HEK293 (cell line): Measurements from ENCODE around the gene KIF26B.

Experiments used
- BCL11A ChIP-seq: fragments of 450-650 bp; formaldehyde crosslinking; IDR thresholded peaks from 2 replicates; pipeline ENCODE4 v1.5.1; 2016; ENCODE audit warnings: low read depth, missing biosample characterization, missing genetic modification characterization
- GLIS1 ChIP-seq: fragments of 450-650 bp; formaldehyde crosslinking; IDR thresholded peaks from 2 replicates; pipeline ENCODE4 v1.5.1; 2016; ENCODE audit warnings: missing biosample characterization, missing genetic modification characterization
- KLF9 ChIP-seq: fragments of 450-650 bp; formaldehyde crosslinking; IDR thresholded peaks from 2 replicates; pipeline ENCODE4 v1.5.1; 2016; ENCODE audit warnings: missing biosample characterization, missing genetic modification characterization, low read depth
- ZBTB20 ChIP-seq: fragments of 450-650 bp; formaldehyde crosslinking; IDR thresholded peaks from 2 replicates; pipeline ENCODE4 v1.5.1; 2016; ENCODE audit warnings: missing biosample characterization, missing genetic modification characterization
- ZNF248 ChIP-seq: fragments of 450-650 bp; formaldehyde crosslinking; IDR thresholded peaks from 2 replicates; pipeline ENCODE4 v1.5.1; 2017; ENCODE audit warnings: missing biosample characterization, missing genetic modification characterization
- ZNF561 ChIP-seq: fragments of 450-650 bp; IDR thresholded peaks from 2 replicates; pipeline ENCODE4 v1.5.1; 2018; ENCODE audit warnings: missing biosample characterization, missing genetic modification characterization, borderline replicate concordance
- ZNF670 ChIP-seq: fragments of 450-650 bp; formaldehyde crosslinking; IDR thresholded peaks from 2 replicates; pipeline ENCODE4 v1.5.1; 2016; ENCODE audit warnings: missing biosample characterization, missing genetic modification characterization, low read depth
- TF ChIP-seq, protein P1 (sequence below): fragments of 450-650 bp; formaldehyde crosslinking; IDR thresholded peaks from 2 replicates; pipeline ENCODE4 v1.5.1; 2017; ENCODE audit warnings: missing biosample characterization, missing genetic modification characterization
- TF ChIP-seq, protein P2 (sequence below): fragments of 450-650 bp; formaldehyde crosslinking; IDR thresholded peaks from 2 replicates; pipeline ENCODE4 v1.5.1; 2016; ENCODE audit warnings: missing biosample characterization, missing genetic modification characterization
- TF ChIP-seq, protein P3 (sequence below): IDR thresholded peaks from 2 replicates; pipeline ENCODE4 v1.6.1; 2011; ENCODE audit warnings: mild to moderate bottlenecking, low read depth, low read length, borderline replicate concordance

DNA sequence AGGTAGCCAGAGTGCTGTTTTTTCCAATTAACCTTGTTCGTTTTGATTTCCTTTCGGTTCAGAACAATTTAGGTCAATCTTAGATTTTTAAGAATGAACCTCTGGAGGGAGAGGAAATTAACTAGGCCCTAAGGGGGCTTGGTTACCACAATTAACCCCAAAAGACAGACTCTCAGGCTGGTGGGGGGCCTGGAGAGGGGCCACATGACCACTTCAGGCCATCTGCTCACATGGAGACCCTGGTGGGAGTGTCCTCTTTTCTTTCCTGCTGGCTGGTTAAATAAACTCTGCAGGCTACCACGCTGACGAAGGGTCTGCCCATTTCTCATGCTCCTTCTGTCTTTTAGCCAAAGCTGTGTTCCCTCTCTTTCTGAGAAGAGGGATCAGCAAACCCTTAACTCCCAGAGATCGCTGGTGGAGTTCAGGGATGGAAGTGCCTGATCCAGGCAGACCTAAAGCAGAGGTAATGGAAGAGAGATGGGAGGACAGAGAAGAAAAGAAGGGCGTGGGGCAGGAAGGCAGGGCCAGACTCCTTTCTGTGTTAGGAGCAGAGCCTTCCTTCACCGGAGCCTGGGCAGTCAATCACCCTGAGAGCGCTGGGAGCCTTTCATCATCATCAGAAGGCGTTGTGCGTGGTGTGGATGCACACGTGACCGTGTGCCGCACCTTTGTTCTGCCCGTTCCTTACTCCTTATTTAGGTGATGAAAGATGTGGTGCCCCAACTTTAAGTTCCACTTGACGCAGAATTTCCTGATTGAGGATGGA lies 58.5 kb downstream of the KIF26B start:
- TF ChIP-seq GLIS1 (tag by site-specific recombination) (no peak), ZNF561 (tag by site-specific recombination) (no peak), KLF9 (tag by site-specific recombination) (no peak), ZNF248 (tag by site-specific recombination) (no peak), ZBTB20 (tag by site-specific recombination) (no peak), BCL11A (tag by site-specific recombination) (no peak), ZNF670 (no peak)
- TF ChIP-seq, protein P1, sequence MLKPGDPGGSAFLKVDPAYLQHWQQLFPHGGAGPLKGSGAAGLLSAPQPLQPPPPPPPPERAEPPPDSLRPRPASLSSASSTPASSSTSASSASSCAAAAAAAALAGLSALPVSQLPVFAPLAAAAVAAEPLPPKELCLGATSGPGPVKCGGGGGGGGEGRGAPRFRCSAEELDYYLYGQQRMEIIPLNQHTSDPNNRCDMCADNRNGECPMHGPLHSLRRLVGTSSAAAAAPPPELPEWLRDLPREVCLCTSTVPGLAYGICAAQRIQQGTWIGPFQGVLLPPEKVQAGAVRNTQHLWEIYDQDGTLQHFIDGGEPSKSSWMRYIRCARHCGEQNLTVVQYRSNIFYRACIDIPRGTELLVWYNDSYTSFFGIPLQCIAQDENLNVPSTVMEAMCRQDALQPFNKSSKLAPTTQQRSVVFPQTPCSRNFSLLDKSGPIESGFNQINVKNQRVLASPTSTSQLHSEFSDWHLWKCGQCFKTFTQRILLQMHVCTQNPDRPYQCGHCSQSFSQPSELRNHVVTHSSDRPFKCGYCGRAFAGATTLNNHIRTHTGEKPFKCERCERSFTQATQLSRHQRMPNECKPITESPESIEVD (tag by site-specific recombination): no peak
- TF ChIP-seq, protein P2, sequence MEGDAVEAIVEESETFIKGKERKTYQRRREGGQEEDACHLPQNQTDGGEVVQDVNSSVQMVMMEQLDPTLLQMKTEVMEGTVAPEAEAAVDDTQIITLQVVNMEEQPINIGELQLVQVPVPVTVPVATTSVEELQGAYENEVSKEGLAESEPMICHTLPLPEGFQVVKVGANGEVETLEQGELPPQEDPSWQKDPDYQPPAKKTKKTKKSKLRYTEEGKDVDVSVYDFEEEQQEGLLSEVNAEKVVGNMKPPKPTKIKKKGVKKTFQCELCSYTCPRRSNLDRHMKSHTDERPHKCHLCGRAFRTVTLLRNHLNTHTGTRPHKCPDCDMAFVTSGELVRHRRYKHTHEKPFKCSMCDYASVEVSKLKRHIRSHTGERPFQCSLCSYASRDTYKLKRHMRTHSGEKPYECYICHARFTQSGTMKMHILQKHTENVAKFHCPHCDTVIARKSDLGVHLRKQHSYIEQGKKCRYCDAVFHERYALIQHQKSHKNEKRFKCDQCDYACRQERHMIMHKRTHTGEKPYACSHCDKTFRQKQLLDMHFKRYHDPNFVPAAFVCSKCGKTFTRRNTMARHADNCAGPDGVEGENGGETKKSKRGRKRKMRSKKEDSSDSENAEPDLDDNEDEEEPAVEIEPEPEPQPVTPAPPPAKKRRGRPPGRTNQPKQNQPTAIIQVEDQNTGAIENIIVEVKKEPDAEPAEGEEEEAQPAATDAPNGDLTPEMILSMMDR (tag by site-specific recombination): no peak
- TF ChIP-seq, protein P3, sequence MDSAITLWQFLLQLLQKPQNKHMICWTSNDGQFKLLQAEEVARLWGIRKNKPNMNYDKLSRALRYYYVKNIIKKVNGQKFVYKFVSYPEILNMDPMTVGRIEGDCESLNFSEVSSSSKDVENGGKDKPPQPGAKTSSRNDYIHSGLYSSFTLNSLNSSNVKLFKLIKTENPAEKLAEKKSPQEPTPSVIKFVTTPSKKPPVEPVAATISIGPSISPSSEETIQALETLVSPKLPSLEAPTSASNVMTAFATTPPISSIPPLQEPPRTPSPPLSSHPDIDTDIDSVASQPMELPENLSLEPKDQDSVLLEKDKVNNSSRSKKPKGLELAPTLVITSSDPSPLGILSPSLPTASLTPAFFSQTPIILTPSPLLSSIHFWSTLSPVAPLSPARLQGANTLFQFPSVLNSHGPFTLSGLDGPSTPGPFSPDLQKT: no peak
